DMS79 treated with DMSO at 0.1 percent for 48 hours (cell line): Measurements from ENCODE around the gene GPR21.

Experiments
- DNase-seq: peaks from one replicate; lab custom pipeline; 2025; lab: John Stamatoyannopoulos, UW

GPR21 gene

GRCh38 chr9:123033352-123033751, at the start of gene GPR21:
TSS of gene GPR21 (plus strand) at chr9:123033667. CDS start at chr9:123034567, 900 bp downstream.
- DNase-seq: no peak

- DNase-seq: no peak
These were observed 47.5 kb upstream of the GPR21 start for GRCh38 chr9:122986010-122986409.

GRCh38 chr9:122988141-122988540, 45.3 kb upstream of the GPR21 start:
- no peak for DNase-seq

GRCh38 chr9:122988920-122989621, 44.4 kb upstream of the GPR21 start:
- DNase-seq: no peak

GRCh38 chr9:122991370-122991830, 42.1 kb upstream of the GPR21 start:
- DNase-seq: no peak

- no peak for DNase-seq
These were observed 36.9 kb upstream of the GPR21 start for GRCh38 chr9:122996586-122996985.

- DNase-seq: no peak
These were observed 35.0 kb upstream of the GPR21 start for GRCh38 chr9:122998448-122998847.

- DNase-seq: no peak
These were observed 32.9 kb upstream of the GPR21 start for GRCh38 chr9:123000371-123001068.

GRCh38 chr9:123002754-123003153, 30.7 kb upstream of the GPR21 start:
- DNase-seq: no peak

GRCh38 chr9:123003466-123003865, 30.0 kb upstream of the GPR21 start:
- DNase-seq: no peak

GRCh38 chr9:123005964-123006363, 27.5 kb upstream of the GPR21 start:
- no peak for DNase-seq

- DNase-seq: no peak
These were observed 26.2 kb upstream of the GPR21 start for GRCh38 chr9:123007269-123007668.

GRCh38 chr9:123008909-123009308, 24.6 kb upstream of the GPR21 start:
- no peak for DNase-seq

- DNase-seq: no peak
These were observed 22.1 kb upstream of the GPR21 start for GRCh38 chr9:123011380-123011779.

GRCh38 chr9:123011878-123012528, 21.5 kb upstream of the GPR21 start:
- no peak for DNase-seq

- no peak for DNase-seq
These were observed 16.8 kb upstream of the GPR21 start for GRCh38 chr9:123016631-123017030.

GRCh38 chr9:123020796-123021195, 12.7 kb upstream of the GPR21 start:
- no peak for DNase-seq

- no peak for DNase-seq
These were observed 7.0 kb upstream of the GPR21 start for GRCh38 chr9:123026425-123026824.

GRCh38 chr9:123027517-123027916, 6.0 kb upstream of the GPR21 start:
- no peak for DNase-seq

GRCh38 chr9:123028136-123028535, 5.3 kb upstream of the GPR21 start:
- DNase-seq: no peak

- no peak for DNase-seq
These were observed 4.5 kb upstream of the GPR21 start for GRCh38 chr9:123028973-123029372.

GRCh38 chr9:123031963-123032362, 1.5 kb upstream of the GPR21 start:
- no peak for DNase-seq
